Thyroid gland (tissue), 4 donors: Measurements from ENCODE around the gene CASS4.

Experiments used
- CTCF ChIP-seq, 6 experiments: fragments of 200-600 bp in 3 of 6; fragments of 450-650 bp in 3 of 6; sonication (generic) in 3 of 6; IDR thresholded peaks; one replicate each; pipeline ENCODE4 v1.5.1; 2016 to 2019; ENCODE audit warnings: antibody characterized with exemption in 6 of 6, mild to moderate bottlenecking in 2 of 6, inconsistent platforms in 1 of 6, moderate library complexity in 1 of 6
- POLR2A ChIP-seq, 2 donors: fragments of 450-650 bp; IDR thresholded peaks; one replicate each; pipeline ENCODE4 v1.6.1; 2017; ENCODE audit warnings: antibody characterized with exemption in 2 of 2, mild to moderate bottlenecking in 2 of 2, moderate library complexity in 1 of 2

DNA sequence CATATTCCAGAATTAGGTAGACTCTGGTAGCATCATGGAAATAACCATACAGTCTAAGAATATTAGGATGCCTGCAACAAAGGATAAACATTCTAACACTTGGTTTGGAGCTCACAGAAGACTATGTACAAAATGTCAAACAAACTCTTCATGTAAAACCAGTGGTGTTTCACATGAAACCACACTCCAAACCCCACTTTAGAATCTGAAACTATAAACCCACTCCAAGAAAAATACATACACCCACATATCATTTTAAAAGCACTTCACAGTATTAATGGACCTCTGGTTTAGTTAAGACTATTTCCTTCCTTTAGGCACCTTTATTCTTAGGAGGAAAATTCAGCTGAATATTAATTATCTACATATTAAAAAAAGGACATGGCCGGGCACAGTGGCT lies 30.6 kb upstream of the CASS4 start:
- TF ChIP-seq CTCF (IDR thresholded peaks at IDR 0.05) (no peak), POLR2A (IDR thresholded peaks at IDR 0.05) (no peak)
